ENCODE data around the gene DRAXIN. TPM values are rescaled to one million over a fixed set of nuclear protein-coding genes. Genes with fewer than 3 reads are reported as not detected.

Gene DRAXIN
- total RNA-seq, 1 experiment from 2014 or later: 20.5 TPM

GRCh38 chr1:11765661-11766428 lies 74.3 kb downstream of the DRAXIN start:
- no peak overlapping the region for H4K5ac ChIP-seq (ENCODE audit: insufficient read length, low read depth, low read length)
- WGBS (ENCODE audit: extremely low coverage, insufficient read length, low lambda C conversion rate): no CpG with 5 or more reads among the region's 19 CpGs

More at GRCh38 chr1:11765661-11766428, 74.3 kb downstream of the DRAXIN start:
- Histone ChIP-seq H3K79me1 (ENCODE audit: insufficient read depth, low read depth, low read length, poor library complexity, severe bottlenecking) (no peaks in the 10 kb centered on the region), H3K23ac (ENCODE audit: insufficient read length, low read depth, low read length) (no peak overlapping the region), H3K4ac (ENCODE audit: low read depth, low read length) (no peak overlapping the region), H3K9ac (ENCODE audit: extremely low read depth, insufficient read length, low read length) (no peak overlapping the region), H2BK15ac (ENCODE audit: low read depth, low read length) (no peak overlapping the region), H3K23me2 (ENCODE audit: insufficient read length, low read depth, low read length, poor library complexity, severe bottlenecking) (no peaks in the 10 kb centered on the region), H2BK12ac (ENCODE audit: insufficient read length, low read depth, low read length) (no peak overlapping the region), H2AK5ac (ENCODE audit: insufficient read length, low read length) (no peak overlapping the region), H3K56ac (ENCODE audit: insufficient read length, low read depth, low read length) (no peak overlapping the region), H4K20me1 (ENCODE audit: control insufficient read depth, insufficient read depth, insufficient read length) (no peaks in the 10 kb centered on the region), H2BK20ac (ENCODE audit: low read depth, low read length, poor library complexity, severe bottlenecking) (no peak overlapping the region), H2AFZ (ENCODE audit: low read length) (no peak overlapping the region), H4K91ac (ENCODE audit: insufficient read length, low read depth, low read length) (no peak overlapping the region), H3K4me2 (ENCODE audit: insufficient read depth, insufficient read length, low read length) (no peak overlapping the region), H3K27me3 (ENCODE audit: insufficient read depth, low read length) (peaks cover 11% of the 10 kb centered on the region; the same call in 1 of the 2 replicates), H2BK120ac (ENCODE audit: low read depth, low read length, poor library complexity, severe bottlenecking) (no peak overlapping the region), H3T11ph (ENCODE audit: low read length) (no peak overlapping the region), H3K27ac (ENCODE audit: insufficient read length, low read depth, low read length) (no peak overlapping the region), H3K9me3 (ENCODE audit: control insufficient read depth, low read depth, low read length) (no peaks in the 10 kb centered on the region), H2BK5ac (ENCODE audit: insufficient read length, low read length) (no peak overlapping the region), H3K18ac (ENCODE audit: insufficient read length, low read depth, low read length) (no peak overlapping the region), H4K8ac (replicated peaks; ENCODE audit: insufficient read length, low read depth, low read length) (no peak overlapping the region), H3K79me2 (ENCODE audit: insufficient read depth, low read length) (no peaks in the 10 kb centered on the region), H3K4me1 (ENCODE audit: insufficient read depth, low read length) (no peaks in the 10 kb centered on the region), H3K14ac (ENCODE audit: insufficient read depth, low read length) (no peak overlapping the region)
- H3K27ac Mint-ChIP-seq: no peak overlapping the region
- H3K36me3 Mint-ChIP-seq (ENCODE audit: insufficient read depth in 1 of 3, low read depth in 3 of 3): no peaks in the 10 kb centered on the region
- TF ChIP-seq CTCF (conservative IDR thresholded peaks at IDR 0.05): no peak
- H3K4me3 Mint-ChIP-seq: no peak overlapping the region
- no peak for DNase-seq
- peaks cover 10 to 18% of the 10 kb centered on the region in 2 experiments for H3K4me1 Mint-ChIP-seq
- H3K27me3 Mint-ChIP-seq (ENCODE audit: low read depth): peaks cover 57% of the 10 kb centered on the region
- H3K9me3 Mint-ChIP-seq: peaks cover 0 to 3% of the 10 kb centered on the region in 2 experiments; a peak in 2 of 5 replicates

All from H9 (cell line).